GM21576 (cell line): ENCODE data around the gene PAIP2B.
A peak's percentile ranks its signal among the peaks of the same experiment; 100 is the strongest.

Experiments used
- ATAC-seq: cut with Tn5 transposase; IDR thresholded peaks from one replicate; pipeline ENCODE4 v1.9.1; 2021; ENCODE audit warnings: mild to moderate bottlenecking, moderate library complexity; ENCODE audit not compliant: unreplicated experiment

The PAIP2B gene

DNA sequence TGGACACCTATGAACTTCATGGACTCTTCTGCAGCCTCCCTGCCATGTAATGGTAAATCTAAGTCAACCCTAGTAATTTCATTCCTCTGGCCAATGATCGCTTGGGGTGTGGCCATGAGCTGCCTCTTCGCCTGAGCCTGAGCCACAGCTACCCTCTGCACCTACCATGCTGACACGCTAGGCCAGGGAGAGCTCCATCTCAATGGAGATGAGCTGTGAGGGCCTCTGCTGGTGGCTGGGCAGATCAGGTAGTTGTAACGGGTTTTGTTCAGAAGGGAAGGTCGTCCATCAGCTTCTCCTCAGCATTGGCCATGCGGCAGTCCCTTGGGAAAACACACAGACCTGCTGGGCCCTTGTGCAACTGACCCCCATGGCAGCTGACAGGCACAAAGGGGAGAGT is 72.1 kb downstream of the PAIP2B start:
- peak; percentile 77 for ATAC-seq

DNA sequence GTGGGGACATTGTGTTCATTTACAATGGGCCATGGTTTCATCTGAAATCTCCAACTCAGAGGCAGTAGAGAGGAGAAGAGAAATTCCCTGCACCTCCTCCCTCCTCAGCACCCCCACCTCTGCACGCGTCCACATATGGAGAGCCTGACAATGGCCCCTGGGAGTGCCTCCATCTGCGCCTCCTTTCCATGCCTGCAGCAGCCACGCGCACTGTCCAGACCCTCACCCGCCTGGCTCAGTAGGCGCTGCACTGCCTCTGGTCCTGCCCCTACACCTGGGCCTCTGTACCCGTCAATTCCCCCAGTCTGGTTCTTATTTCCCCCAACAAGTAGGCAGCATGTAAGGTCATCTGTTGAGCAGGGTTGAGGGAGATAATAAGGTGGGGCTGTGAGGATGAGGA is 72.6 kb downstream of the PAIP2B start:
- no peak for ATAC-seq

- no peak for ATAC-seq
These were observed 73.2 kb downstream of the PAIP2B start for GRCh38 chr2:71153585-71154224.

- no peak for ATAC-seq
These were observed 75.3 kb downstream of the PAIP2B start for GRCh38 chr2:71151620-71152019.

- ATAC-seq: no peak
These were observed 76.7 kb downstream of the PAIP2B start for GRCh38 chr2:71150082-71150816.

DNA sequence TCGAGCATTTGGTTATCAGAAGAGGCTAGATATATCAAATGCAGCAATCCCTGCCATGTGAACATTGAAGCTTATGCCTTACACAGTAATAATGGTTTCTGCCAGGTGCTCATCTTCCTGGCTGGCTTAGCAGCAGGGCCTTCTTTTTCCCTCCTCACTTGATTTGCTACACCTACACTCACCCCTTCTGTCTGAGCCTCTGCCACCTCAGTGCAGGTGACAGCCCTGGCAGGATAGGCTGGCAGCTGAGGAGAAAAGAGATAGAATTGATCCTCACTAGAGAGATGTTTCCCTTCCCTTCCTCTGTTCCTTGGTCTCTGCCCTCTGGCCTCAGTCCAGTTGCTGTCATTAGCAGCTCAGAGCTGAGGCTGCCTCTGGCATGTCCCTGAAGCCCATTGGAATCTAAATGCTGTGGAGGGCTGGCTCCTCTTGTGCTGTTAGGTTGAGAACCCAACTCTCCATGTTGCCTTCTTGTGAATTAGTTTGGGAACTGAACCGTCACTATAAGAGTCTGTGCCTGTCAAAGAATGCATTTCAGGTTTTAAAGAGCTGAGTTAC is 78.3 kb downstream of the PAIP2B start:
- ATAC-seq: no peak

GRCh38 chr2:71143782-71144181 is 83.1 kb downstream of the PAIP2B start:
- no peak for ATAC-seq

GRCh38 chr2:71136174-71136573 is 90.7 kb downstream of the PAIP2B start:
- no peak for ATAC-seq

DNA sequence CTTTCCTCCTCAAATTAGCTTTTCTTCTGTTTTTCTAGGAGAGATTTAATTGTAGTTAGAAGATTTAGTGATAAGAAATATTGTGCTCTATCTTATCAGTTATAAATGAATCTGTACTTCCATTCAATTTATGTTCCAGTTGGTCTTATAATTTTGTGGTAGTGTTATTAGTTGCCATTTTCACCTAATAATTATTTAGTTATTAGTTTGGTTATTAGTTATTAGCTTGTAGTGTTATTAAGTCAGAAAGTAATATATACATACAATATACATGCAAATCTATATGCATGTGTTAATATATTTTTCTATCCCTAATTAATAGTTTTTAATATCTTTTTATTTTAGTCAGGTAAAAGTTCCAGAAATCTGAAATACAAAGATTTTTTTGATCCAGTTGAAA is 93.3 kb downstream of the PAIP2B start:
- no peak for ATAC-seq
